GM18502 (cell line): Measurements from ENCODE around the gene NDUFB7.
A peak's percentile ranks its signal among the peaks of the same experiment; 100 is the strongest.
"Not testable (repeated sequence)": the region's sequence is repeated elsewhere in the genome, so short reads cannot be mapped to it uniquely, and the experiment has no call there.

Experiments
- ATAC-seq: cut with Tn5 transposase; IDR thresholded peaks from one replicate; pipeline ENCODE4 v1.9.1; 2021; ENCODE audit warnings: mild to moderate bottlenecking; ENCODE audit not compliant: unreplicated experiment, poor library complexity

Gene NDUFB7

DNA sequence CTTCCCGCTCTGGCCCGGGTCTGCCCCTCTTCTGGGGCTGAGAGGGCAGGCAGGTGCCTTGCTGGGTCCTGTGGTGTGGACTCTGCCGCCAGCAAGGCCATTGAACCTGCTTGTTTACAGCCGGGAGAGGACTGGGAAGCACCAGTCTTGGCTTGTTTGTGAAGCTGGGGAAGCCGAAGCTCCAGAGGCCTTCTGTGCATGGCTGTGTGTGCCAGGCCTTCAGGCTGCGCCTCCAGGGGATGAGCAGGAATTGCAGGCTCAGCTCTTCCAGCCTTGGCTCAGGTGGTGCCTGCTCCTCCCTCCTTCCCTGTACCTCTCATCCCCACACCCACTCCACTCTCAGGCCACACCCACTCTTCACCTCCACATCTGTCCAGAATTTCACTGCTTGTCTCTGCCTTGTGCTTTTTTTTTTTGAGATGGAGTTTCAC is 17.5 kb downstream of the NDUFB7 start:
- no peak for ATAC-seq

DNA sequence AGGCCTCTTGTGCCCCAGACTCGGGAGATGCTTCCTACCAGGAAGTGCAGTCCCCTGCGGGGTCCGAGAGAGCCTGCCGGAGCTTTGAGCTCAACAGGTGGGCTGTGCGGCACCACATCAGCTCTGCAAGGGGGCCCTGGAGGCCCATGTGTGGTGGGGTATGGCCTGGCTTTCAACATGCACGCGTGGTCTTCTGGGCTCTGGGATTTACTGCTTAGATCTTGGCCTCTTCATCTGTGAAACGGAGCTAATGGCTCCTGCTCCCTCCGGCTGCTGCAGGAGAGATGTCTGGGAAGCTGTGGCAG is 18.0 kb downstream of the NDUFB7 start:
- ATAC-seq: no peak

- ATAC-seq: no peak
Measured at GRCh38 chr19:14553042-14553938, 18.6 kb downstream of the NDUFB7 start.

GRCh38 chr19:14552006-14552360 is 19.9 kb downstream of the NDUFB7 start:
- ATAC-seq: not testable (repeated sequence)

DNA sequence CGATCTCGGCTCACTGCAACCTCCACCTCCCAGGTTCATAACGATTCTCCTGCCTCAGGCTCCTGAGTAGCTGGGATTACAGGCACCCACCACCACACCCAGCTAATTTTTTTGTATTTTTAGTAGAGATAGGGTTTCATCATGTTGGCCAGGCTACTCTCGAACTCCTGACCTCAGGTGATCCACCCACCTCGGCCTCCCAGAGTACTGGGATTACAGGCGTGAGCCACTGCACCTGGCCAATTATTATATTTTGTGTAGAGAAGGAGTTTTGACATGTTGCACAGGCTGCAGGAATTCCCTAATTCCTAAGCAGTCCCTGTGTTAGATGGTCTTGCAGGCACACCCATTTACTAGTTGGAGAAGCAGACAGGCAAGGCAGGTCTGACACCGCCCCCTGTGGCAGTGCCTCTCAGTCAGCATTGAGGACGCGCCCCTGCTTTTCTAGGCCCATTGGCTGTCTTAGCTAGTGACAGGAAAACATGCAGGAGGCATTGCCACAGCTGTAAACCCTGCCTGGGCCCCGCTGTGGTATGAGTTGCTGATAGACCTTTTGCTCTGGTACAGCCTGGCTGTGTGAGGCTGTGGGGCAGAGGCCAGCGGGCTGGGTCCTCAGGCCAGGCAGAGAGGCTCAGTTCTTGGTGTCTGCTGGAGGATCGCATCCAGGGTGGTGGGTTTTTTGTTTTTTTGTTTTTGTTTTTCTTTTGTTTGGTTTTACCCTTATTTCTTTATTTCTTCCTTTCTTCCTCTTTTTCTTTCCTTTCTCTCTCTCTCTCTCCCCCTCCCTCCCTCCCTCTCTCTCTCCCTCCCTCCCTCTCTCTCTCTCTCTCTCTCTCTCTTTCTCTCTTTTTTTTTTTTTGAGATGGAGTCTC is 20.5 kb downstream of the NDUFB7 start:
- ATAC-seq: not testable (repeated sequence)

DNA sequence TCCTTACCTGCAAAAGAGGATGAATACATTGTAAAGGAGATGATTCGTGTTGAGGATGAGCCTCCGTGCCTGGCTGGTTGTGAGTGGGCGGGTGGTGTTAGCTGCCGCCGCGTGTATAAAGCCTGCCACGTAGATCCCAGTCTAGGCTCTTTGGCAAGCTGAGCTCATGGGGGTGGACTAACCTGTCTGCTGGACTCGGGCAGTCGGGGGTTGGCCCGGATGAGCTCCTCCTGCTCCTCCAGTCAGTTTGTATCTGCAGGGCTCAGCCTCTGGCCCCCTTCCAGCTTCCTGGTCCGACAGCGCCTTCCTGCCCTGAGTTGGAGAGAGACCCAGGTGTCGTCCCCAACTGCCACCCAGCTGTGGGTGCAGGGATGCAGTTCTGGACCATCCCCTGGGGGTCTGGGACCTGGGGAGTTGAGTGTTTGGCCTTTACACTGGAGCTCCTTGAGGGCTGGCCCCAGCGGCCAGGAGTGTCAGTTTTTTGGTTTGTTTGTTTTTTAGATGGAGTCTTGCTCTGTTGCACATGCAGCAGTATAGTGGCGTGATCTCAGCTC is 21.6 kb downstream of the NDUFB7 start:
- no peak for ATAC-seq

- no peak for ATAC-seq
Measured at GRCh38 chr19:14545716-14546082, 26.2 kb downstream of the NDUFB7 start.

- ATAC-seq: no peak
Measured at GRCh38 chr19:14544977-14545715, 26.7 kb downstream of the NDUFB7 start.

DNA sequence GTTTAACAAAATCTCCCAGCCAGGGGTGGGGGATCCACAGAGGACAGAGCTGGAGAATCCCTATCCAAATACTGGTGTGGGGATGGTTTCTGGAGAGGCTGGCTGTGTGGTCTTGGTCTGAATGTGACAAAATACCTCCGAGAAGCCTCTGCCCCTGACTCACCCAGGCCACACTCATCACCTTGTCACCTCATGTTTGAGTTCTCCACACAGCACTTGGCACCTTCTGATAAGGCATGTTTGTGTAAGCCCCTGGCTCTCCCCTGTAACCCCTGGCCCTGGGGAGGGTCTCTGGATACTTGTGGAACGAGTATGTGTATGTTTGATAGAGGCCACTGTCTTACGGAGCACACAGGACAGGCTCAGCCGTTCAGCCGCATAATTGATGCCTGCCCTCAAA is 27.8 kb downstream of the NDUFB7 start:
- ATAC-seq: no peak

GRCh38 chr19:14542711-14543328 is 29.0 kb downstream of the NDUFB7 start:
- ATAC-seq: no peak

DNA sequence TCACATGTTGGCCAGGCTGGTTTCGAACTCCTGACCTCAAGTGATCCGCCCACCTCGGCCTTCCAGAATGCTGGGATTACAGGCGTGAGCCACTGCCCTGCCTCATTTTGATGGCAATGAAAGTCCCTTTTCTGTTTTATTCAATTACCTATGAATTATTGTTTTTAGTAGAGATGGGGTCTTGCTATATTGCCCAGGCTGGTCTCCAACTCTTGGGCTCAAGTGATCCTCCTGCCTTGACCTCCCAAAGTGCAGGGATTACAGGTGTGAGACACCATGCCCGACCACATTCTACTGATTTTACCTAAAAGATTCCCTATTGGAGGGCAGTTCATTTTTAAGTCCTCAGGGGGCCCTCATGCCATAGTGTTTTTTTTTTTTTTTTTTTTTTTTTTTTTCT is 29.9 kb downstream of the NDUFB7 start:
- not testable (repeated sequence) for ATAC-seq

- ATAC-seq: no peak
Measured at GRCh38 chr19:14540741-14541525, 30.9 kb downstream of the NDUFB7 start.

GRCh38 chr19:14536926-14537692 is 34.8 kb downstream of the NDUFB7 start:
- ATAC-seq: no peak

DNA sequence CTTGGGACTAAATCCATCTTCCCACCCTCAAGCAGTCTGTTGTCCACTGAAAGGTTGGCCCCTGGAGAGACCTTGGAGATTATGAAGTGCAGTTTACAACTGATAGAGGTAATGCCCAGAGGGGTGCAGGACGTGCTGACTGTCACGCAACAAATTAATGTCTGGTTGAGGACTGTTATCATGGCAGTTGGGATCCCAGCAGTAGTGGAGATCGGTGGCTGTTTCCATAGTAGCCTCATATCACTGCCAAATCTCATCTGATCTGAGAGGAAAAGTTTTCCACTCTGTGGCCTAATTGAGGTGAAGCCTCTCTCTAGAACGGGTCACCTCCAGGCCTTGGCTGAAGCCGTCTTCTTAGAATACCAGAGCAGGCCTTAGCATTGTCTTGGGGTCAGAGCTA is 38.4 kb downstream of the NDUFB7 start:
- ATAC-seq: no peak

GRCh38 chr19:14530506-14530905 is 41.4 kb downstream of the NDUFB7 start:
- ATAC-seq: no peak

DNA sequence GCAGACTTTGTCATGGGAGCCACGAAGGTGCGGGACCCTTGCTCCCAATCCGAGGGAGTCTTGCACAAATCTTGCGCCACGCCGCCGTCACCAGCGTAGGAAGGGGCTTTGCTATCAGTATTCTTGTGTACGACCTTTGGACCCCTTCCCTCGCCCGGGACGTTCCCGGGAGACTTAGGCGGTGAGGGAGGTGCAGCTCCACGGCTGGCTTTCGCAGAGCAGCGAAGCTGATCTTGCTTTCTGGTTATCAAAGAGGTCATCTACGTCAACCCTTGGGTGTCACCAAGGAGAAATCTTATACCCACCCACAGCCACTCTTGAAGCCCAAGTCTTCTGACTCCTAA is 41.9 kb downstream of the NDUFB7 start:
- ATAC-seq: no peak

GRCh38 chr19:14529254-14530004 is 42.4 kb downstream of the NDUFB7 start, which contains the start of gene TECR:
TSS of gene TECR (plus strand) at chr19:14529594. CDS start at chr19:14529697, 103 bp downstream.
- ATAC-seq: peak; percentile 95
